ENCODE measurements around the gene NR4A2. TPM values are rescaled to one million over a fixed set of nuclear protein-coding genes. Genes with fewer than 3 reads are reported as not detected.

NR4A2 gene
- total RNA-seq, 1 donor from 2014 or later = 1.4 TPM

- Mint-ChIP-seq H3K9me3 (ENCODE audit: unreplicated experiment) (no peaks in the 10 kb centered on the region), H3K27me3 (ENCODE audit: unreplicated experiment) (peaks cover 64% of the 10 kb centered on the region), H3K4me1 (ENCODE audit: unreplicated experiment) (no peaks in the 10 kb centered on the region), H3K4me3 (ENCODE audit: unreplicated experiment) (no peak overlapping the region), H3K27ac (ENCODE audit: unreplicated experiment) (no peak overlapping the region), H3K36me3 (ENCODE audit: unreplicated experiment) (no peaks in the 10 kb centered on the region)
- DNase-seq (ENCODE audit: extremely low spot score, unreplicated experiment) = no peak
- TF ChIP-seq, protein P1, sequence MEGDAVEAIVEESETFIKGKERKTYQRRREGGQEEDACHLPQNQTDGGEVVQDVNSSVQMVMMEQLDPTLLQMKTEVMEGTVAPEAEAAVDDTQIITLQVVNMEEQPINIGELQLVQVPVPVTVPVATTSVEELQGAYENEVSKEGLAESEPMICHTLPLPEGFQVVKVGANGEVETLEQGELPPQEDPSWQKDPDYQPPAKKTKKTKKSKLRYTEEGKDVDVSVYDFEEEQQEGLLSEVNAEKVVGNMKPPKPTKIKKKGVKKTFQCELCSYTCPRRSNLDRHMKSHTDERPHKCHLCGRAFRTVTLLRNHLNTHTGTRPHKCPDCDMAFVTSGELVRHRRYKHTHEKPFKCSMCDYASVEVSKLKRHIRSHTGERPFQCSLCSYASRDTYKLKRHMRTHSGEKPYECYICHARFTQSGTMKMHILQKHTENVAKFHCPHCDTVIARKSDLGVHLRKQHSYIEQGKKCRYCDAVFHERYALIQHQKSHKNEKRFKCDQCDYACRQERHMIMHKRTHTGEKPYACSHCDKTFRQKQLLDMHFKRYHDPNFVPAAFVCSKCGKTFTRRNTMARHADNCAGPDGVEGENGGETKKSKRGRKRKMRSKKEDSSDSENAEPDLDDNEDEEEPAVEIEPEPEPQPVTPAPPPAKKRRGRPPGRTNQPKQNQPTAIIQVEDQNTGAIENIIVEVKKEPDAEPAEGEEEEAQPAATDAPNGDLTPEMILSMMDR (IDR thresholded peaks at IDR 0.05) = no peak
Observed at GRCh38 chr2:156310773-156311172, 21.7 kb downstream of the NR4A2 start.

DNA sequence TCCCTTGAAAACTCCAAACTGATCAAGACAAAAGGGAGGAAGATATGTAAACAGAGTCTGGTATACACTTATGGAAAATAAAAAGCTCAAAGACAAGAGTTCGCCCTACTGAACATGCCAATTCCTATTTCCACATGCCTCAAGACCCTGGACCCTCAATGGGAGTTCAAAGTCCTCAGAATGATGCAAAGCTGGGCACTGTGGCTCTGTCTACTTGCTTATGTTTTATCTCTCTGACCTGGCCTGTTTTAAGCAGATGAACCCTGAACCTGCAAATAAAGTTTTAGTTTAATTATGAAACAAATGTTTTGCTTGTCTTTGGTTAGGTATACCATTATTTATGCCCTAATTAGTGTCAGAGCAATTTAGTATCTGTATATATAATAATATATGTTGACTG is 22.6 kb downstream of the NR4A2 start:
- Mint-ChIP-seq H3K27me3 (ENCODE audit: unreplicated experiment) (peaks cover 59% of the 10 kb centered on the region), H3K27ac (ENCODE audit: unreplicated experiment) (no peak overlapping the region), H3K36me3 (ENCODE audit: unreplicated experiment) (no peaks in the 10 kb centered on the region), H3K9me3 (ENCODE audit: unreplicated experiment) (no peaks in the 10 kb centered on the region), H3K4me1 (ENCODE audit: unreplicated experiment) (no peaks in the 10 kb centered on the region), H3K4me3 (ENCODE audit: unreplicated experiment) (no peak overlapping the region)
- TF ChIP-seq, protein P1 (IDR thresholded peaks at IDR 0.05) = no peak
- DNase-seq (ENCODE audit: extremely low spot score, unreplicated experiment) = no peak

DNA sequence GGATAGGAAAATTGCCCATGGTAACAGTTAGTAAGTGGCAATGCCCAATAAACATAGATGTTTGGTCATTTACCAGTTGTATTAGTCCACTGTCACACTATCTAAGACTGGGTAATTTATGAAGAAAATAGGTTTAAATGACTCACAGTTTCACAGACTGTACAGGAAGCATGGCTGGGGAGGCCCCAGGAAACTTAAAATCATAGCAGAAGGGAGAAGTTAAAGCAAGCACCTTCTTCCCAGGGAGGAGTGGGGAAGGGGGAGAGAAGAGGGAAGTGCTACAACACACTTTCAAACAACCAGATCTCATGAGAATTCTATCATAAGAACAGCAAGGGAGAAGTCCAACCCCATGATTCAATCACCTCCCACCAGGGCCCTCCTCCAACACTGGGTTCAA is 23.4 kb downstream of the NR4A2 start:
- no peak overlapping the region for H3K27ac Mint-ChIP-seq (ENCODE audit: unreplicated experiment)
- TF ChIP-seq, protein P1 (IDR thresholded peaks at IDR 0.05) = no peak
- H3K4me3 Mint-ChIP-seq (ENCODE audit: unreplicated experiment) = no peak overlapping the region
- H3K4me1 Mint-ChIP-seq (ENCODE audit: unreplicated experiment) = no peaks in the 10 kb centered on the region
- no peaks in the 10 kb centered on the region for H3K9me3 Mint-ChIP-seq (ENCODE audit: unreplicated experiment)
- H3K27me3 Mint-ChIP-seq (ENCODE audit: unreplicated experiment) = peaks cover 51% of the 10 kb centered on the region
- no peaks in the 10 kb centered on the region for H3K36me3 Mint-ChIP-seq (ENCODE audit: unreplicated experiment)
- DNase-seq (ENCODE audit: extremely low spot score, unreplicated experiment) = no peak

DNA sequence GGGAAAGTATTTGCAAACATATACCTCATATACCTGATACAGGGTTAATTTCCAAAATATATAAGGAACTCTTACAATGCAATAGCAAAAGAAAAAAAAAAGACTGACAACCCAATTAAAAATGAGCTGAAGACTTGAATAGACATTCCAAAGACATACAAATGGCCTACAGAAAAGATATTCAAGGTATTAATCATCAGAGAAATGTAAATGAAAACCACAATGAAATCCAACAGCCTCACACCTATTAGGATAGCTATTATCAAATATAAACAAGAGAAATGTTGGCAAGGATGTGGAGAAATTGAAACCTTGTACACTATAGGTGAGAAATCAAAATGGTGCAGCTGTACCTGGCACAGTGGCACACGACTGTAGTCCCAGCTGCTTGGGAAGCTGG is 25.7 kb downstream of the NR4A2 start:
- H3K27ac Mint-ChIP-seq (ENCODE audit: unreplicated experiment) = no peak overlapping the region
- no peaks in the 10 kb centered on the region for H3K36me3 Mint-ChIP-seq (ENCODE audit: unreplicated experiment)
- H3K4me1 Mint-ChIP-seq (ENCODE audit: unreplicated experiment) = no peaks in the 10 kb centered on the region
- H3K9me3 Mint-ChIP-seq (ENCODE audit: unreplicated experiment) = no peaks in the 10 kb centered on the region
- peaks cover 45% of the 10 kb centered on the region for H3K27me3 Mint-ChIP-seq (ENCODE audit: unreplicated experiment)
- H3K4me3 Mint-ChIP-seq (ENCODE audit: unreplicated experiment) = no peak overlapping the region
- no peak for DNase-seq (ENCODE audit: extremely low spot score, unreplicated experiment)
- TF ChIP-seq, protein P1 (IDR thresholded peaks at IDR 0.05) = no peak

DNA sequence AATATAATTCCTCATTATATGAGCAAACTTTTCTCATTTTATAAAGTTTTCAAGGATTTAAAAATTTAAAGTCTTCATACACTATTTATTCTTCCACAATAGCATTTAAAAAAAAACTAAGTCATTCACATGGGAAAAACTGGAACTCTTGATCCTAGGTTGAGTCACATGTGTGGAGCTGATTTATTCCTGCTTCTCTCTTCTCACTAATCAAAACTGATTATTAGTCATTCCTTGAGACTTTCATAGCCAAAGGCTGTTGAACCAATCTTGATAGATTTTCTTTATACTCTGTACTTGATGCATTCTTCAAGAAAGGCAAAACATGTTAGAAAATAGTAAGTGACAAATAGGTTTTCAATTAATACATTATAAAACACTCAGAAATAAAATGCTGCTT is 27.4 kb downstream of the NR4A2 start:
- DNase-seq (ENCODE audit: extremely low spot score, unreplicated experiment) = no peak
- TF ChIP-seq, protein P1 (IDR thresholded peaks at IDR 0.05) = no peak
- H3K36me3 Mint-ChIP-seq (ENCODE audit: unreplicated experiment) = no peaks in the 10 kb centered on the region
- H3K4me3 Mint-ChIP-seq (ENCODE audit: unreplicated experiment) = no peak overlapping the region
- H3K9me3 Mint-ChIP-seq (ENCODE audit: unreplicated experiment) = peaks cover under 1% of the 10 kb centered on the region
- H3K27me3 Mint-ChIP-seq (ENCODE audit: unreplicated experiment) = peaks cover 40% of the 10 kb centered on the region
- no peaks in the 10 kb centered on the region for H3K4me1 Mint-ChIP-seq (ENCODE audit: unreplicated experiment)
- H3K27ac Mint-ChIP-seq (ENCODE audit: unreplicated experiment) = no peak overlapping the region
